WTC11 (cell line): ENCODE results near the gene RPL37. TPM values are rescaled to one million over a fixed set of nuclear protein-coding genes. Genes with fewer than 3 reads are reported as not detected.
"Not testable (repeated sequence)": the region's sequence is repeated elsewhere in the genome, so short reads cannot be mapped to it uniquely, and the experiment has no call there.

Source experiments
- ATAC-seq: fragments of 200-7000 bp; cut with Tn5 transposase; 2 replicates; pipeline ENCODE4 v1.10.0; 2021; ENCODE audit warnings: mild to moderate bottlenecking, moderate library complexity
- CTCF ChIA-PET: fragments of 300-600 bp; sonication (Branson Sonifier 250); formaldehyde crosslinking; loops from one replicate; lab custom pipeline; 2021; ENCODE audit warnings: antibody characterized with exemption; lab: Charles Lee
- POLR2A ChIA-PET: fragments of 350-600 bp; sonication (Branson Sonifier 250); formaldehyde crosslinking; loops from one replicate; lab custom pipeline; 2021; ENCODE audit warnings: antibody characterized with exemption; lab: Charles Lee
- DNase-seq: peaks from one replicate; pipeline ENCODE4 v3.0.0; 2021; ENCODE audit warnings: low spot score
- H3K27ac Mint-ChIP-seq: 2 replicates; pipeline ENCODE4 v1.8.0; 2021; ENCODE audit warnings: mixed read lengths
- H3K27me3 Mint-ChIP-seq: 2 replicates; pipeline ENCODE4 v1.8.0; 2021; ENCODE audit warnings: low read depth, mild to moderate bottlenecking, moderate library complexity, mixed read lengths
- H3K36me3 Mint-ChIP-seq: 2 replicates; pipeline ENCODE4 v1.8.0; 2021; ENCODE audit warnings: mixed read lengths
- H3K4me1 Mint-ChIP-seq: 2 replicates; pipeline ENCODE4 v1.8.0; 2022; ENCODE audit warnings: mixed read lengths
- H3K4me3 Mint-ChIP-seq: 2 replicates; pipeline ENCODE4 v1.8.0; 2021; ENCODE audit warnings: mild to moderate bottlenecking, moderate library complexity, mixed read lengths
- H3K9me3 Mint-ChIP-seq: 2 replicates; pipeline ENCODE4 v1.8.0; 2021; ENCODE audit warnings: mixed read lengths
- AR ChIP-seq: fragments of 250-450 bp; sonication (Bioruptor Pico); IDR thresholded peaks from 2 replicates; pipeline ENCODE4 v1.9.0; 2021; ENCODE audit warnings: mild to moderate bottlenecking
- CBFB ChIP-seq: sonication (generic); formaldehyde crosslinking; IDR thresholded peaks from 2 replicates; pipeline ENCODE4 v1.8.1; 2022; ENCODE audit warnings: mild to moderate bottlenecking, low read depth, missing genetic modification reagents
- ESRRA ChIP-seq: sonication (generic); formaldehyde crosslinking; IDR thresholded peaks from 2 replicates; pipeline ENCODE4 v1.8.1; 2022; ENCODE audit warnings: mild to moderate bottlenecking, missing genetic modification reagents, borderline replicate concordance
- ETV6 ChIP-seq: sonication (generic); formaldehyde crosslinking; IDR thresholded peaks from 2 replicates; pipeline ENCODE4 v1.8.1; 2022; ENCODE audit warnings: mild to moderate bottlenecking, missing genetic modification reagents
- GRHL2 ChIP-seq: fragments of 250-450 bp; sonication (Bioruptor Pico); IDR thresholded peaks from 2 replicates; pipeline ENCODE4 v1.8.0; 2022; ENCODE audit warnings: mild to moderate bottlenecking, moderate library complexity; ENCODE audit not compliant: insufficient replicate concordance, severe bottlenecking
- IRF2 ChIP-seq: sonication (generic); formaldehyde crosslinking; IDR thresholded peaks from 2 replicates; pipeline ENCODE4 v1.8.0; 2022; ENCODE audit warnings: low read depth, missing genetic modification reagents, borderline replicate concordance
- MYBL2 ChIP-seq: sonication (generic); formaldehyde crosslinking; IDR thresholded peaks from 2 replicates; pipeline ENCODE4 v1.8.1; 2023; ENCODE audit warnings: mild to moderate bottlenecking, moderate library complexity, missing genetic modification reagents
- NFYB ChIP-seq: sonication (generic); formaldehyde crosslinking; conservative IDR thresholded peaks from 2 replicates; pipeline ENCODE4 v1.8.0; 2022; ENCODE audit warnings: low read depth, missing genetic modification reagents
- OVOL2 ChIP-seq: fragments of 250-450 bp; sonication (Bioruptor Pico); IDR thresholded peaks from 2 replicates; pipeline ENCODE4 v1.9.0; 2021; ENCODE audit warnings: mild to moderate bottlenecking, borderline replicate concordance
- SMAD3 ChIP-seq: sonication (generic); formaldehyde crosslinking; IDR thresholded peaks from 2 replicates; pipeline ENCODE4 v1.8.0; 2022; ENCODE audit warnings: missing genetic modification reagents, mild to moderate bottlenecking, borderline replicate concordance
- SMAD4 ChIP-seq: sonication (generic); formaldehyde crosslinking; IDR thresholded peaks from 2 replicates; pipeline ENCODE4 v1.8.0; 2022; ENCODE audit warnings: mild to moderate bottlenecking, missing genetic modification reagents
- TP53 ChIP-seq: sonication (generic); formaldehyde crosslinking; IDR thresholded peaks from 2 replicates; pipeline ENCODE4 v1.8.1; 2023; ENCODE audit warnings: mild to moderate bottlenecking, missing genetic modification reagents
- USF2 ChIP-seq: sonication (generic); formaldehyde crosslinking; IDR thresholded peaks from 2 replicates; pipeline ENCODE4 v1.8.1; 2023; ENCODE audit warnings: mild to moderate bottlenecking, missing genetic modification reagents, moderate library complexity
- ZBTB21 ChIP-seq: sonication (generic); formaldehyde crosslinking; IDR thresholded peaks from 2 replicates; pipeline ENCODE4 v1.8.1; 2023; ENCODE audit warnings: mild to moderate bottlenecking, missing genetic modification reagents, borderline replicate concordance
- ZBTB43 ChIP-seq: sonication (generic); formaldehyde crosslinking; IDR thresholded peaks from 2 replicates; pipeline ENCODE4 v1.8.1; 2023; ENCODE audit warnings: mild to moderate bottlenecking, missing genetic modification reagents
- ZMAT4 ChIP-seq: fragments of 250-450 bp; sonication (Bioruptor Pico); IDR thresholded peaks from 2 replicates; pipeline ENCODE4 v1.9.0; 2021; ENCODE audit warnings: mild to moderate bottlenecking
- ZNF138 ChIP-seq: sonication (generic); formaldehyde crosslinking; conservative IDR thresholded peaks from 2 replicates; pipeline ENCODE4 v1.8.1; 2022; ENCODE audit warnings: mild to moderate bottlenecking, moderate library complexity, missing genetic modification reagents
- ZNF263 ChIP-seq: sonication (generic); formaldehyde crosslinking; IDR thresholded peaks from 2 replicates; pipeline ENCODE4 v1.8.1; 2022; ENCODE audit warnings: low read depth, mild to moderate bottlenecking, moderate library complexity, missing genetic modification reagents
- ZNF416 ChIP-seq: fragments of 250-450 bp; sonication (Bioruptor Pico); IDR thresholded peaks from 2 replicates; pipeline ENCODE4 v1.9.0; 2021; ENCODE audit warnings: mild to moderate bottlenecking, inconsistent platforms
- ZNF423 ChIP-seq: fragments of 250-450 bp; sonication (Bioruptor Pico); IDR thresholded peaks from 2 replicates; pipeline ENCODE4 v2.1.2; 2022; ENCODE audit warnings: mild to moderate bottlenecking, moderate library complexity
- total RNA-seq: library from RNA; stranded (reverse); gene quantifications from 3 replicates; pipeline ENCODE4 v1.2.3, GENCODE V29; 2021

RPL37 gene
- total RNA-seq, 1 experiment from 2014 or later = 1,405 TPM

GRCh38 chr5:40875958-40876357 lies 40.9 kb upstream of the RPL37 start:
- ATAC-seq = no peak

GRCh38 chr5:40873286-40873880 lies 38.4 kb upstream of the RPL37 start:
- peaks cover 16% of the 10 kb centered on the region for H3K4me1 Mint-ChIP-seq
- POLR2A ChIA-PET = no interaction called here
- no peaks in the 10 kb centered on the region for H3K27me3 Mint-ChIP-seq
- peaks cover 4% of the 10 kb centered on the region; the same call in 1 of the 2 replicates for H3K36me3 Mint-ChIP-seq
- ATAC-seq (no peak), DNase-seq (no peak)
- CTCF ChIA-PET = no interaction called here
- H3K4me3 Mint-ChIP-seq = no peak overlapping the region
- peaks cover 20% of the 10 kb centered on the region for H3K9me3 Mint-ChIP-seq
- no peak overlapping the region for H3K27ac Mint-ChIP-seq
- TF ChIP-seq SMAD3 (CRISPR knock-in tag) (no peak), ETV6 (CRISPR knock-in tag) (no peak), OVOL2 (CRISPR knock-in tag) (no peak), MYBL2 (no peak), ZBTB21 (CRISPR knock-in tag) (no peak), SMAD4 (CRISPR knock-in tag) (no peak), NFYB (no peak), ESRRA (CRISPR knock-in tag) (no peak)

More at GRCh38 chr5:40875958-40876357, 40.9 kb upstream of the RPL37 start:
- ChIA-PET POLR2A (no interaction called here), CTCF (no interaction called here)
- Mint-ChIP-seq H3K4me3 (no peak overlapping the region), H3K9me3 (peaks cover 20% of the 10 kb centered on the region), H3K4me1 (peaks cover 8% of the 10 kb centered on the region), H3K27ac (no peak overlapping the region), H3K27me3 (no peaks in the 10 kb centered on the region), H3K36me3 (peaks cover 4% of the 10 kb centered on the region; the same call in 1 of the 2 replicates)
- no peak for DNase-seq
- TF ChIP-seq NFYB (no peak), ESRRA (CRISPR knock-in tag) (no peak), TP53 (CRISPR knock-in tag) (no peak), USF2 (no peak), OVOL2 (CRISPR knock-in tag) (no peak), ZNF138 (CRISPR knock-in tag) (no peak), CBFB (no peak), AR (no peak), ZNF416 (no peak), ZBTB43 (no peak), ZNF423 (no peak), GRHL2 (CRISPR knock-in tag) (no peak), IRF2 (CRISPR knock-in tag) (no peak), ZMAT4 (CRISPR knock-in tag) (no peak), ZNF263 (CRISPR knock-in tag) (no peak)

GRCh38 chr5:40872253-40872652 lies 37.2 kb upstream of the RPL37 start:
- CTCF ChIA-PET = not testable (repeated sequence)

More at GRCh38 chr5:40872253-40872652, 37.2 kb upstream of the RPL37 start:
- ATAC-seq, H3K4me3 Mint-ChIP-seq, H3K27ac Mint-ChIP-seq, POLR2A ChIA-PET, H3K36me3 Mint-ChIP-seq, DNase-seq, H3K27me3 Mint-ChIP-seq: not testable (repeated sequence)
- peaks cover 16% of the 10 kb centered on the region for H3K9me3 Mint-ChIP-seq
- peaks cover 20% of the 10 kb centered on the region for H3K4me1 Mint-ChIP-seq
